ENCODE measurements around the gene TRERF1. TPM values are rescaled to one million over a fixed set of nuclear protein-coding genes. Genes with fewer than 3 reads are reported as not detected.

Gene TRERF1
- total RNA-seq, 2 experiments from 2014 or later = 12.2 to 14.5 TPM

- Mint-ChIP-seq H3K9me3 (ENCODE audit: low read depth) (peaks cover 3% of the 10 kb centered on the region), H3K36me3 (ENCODE audit: low read depth) (peaks cover 9% of the 10 kb centered on the region), H3K4me3 (no peak overlapping the region), H3K27me3 (no peaks in the 10 kb centered on the region), H3K4me1 (peaks cover 52% of the 10 kb centered on the region), H3K27ac (no peak overlapping the region)
- POLR2A ChIA-PET = no interaction called here
- CTCF ChIA-PET = interaction anchor here (1.0 kb wide), 1 partner anchor 227 kb away, joined by 3 read pairs; no protein-coding TSS in a partner anchor
- DNase-seq = no peak
- intact Hi-C loops (cut with DNase I, micrococcal nuclease) = no loop called here
- ATAC-seq = no peak
Measured at GRCh38 chr6:42320762-42321161, 131.0 kb downstream of the TRERF1 start.

GRCh38 chr6:42318480-42318879 lies 133.2 kb downstream of the TRERF1 start:
- no peak for DNase-seq
- Mint-ChIP-seq H3K27me3 (no peaks in the 10 kb centered on the region), H3K36me3 (ENCODE audit: low read depth) (peaks cover 6% of the 10 kb centered on the region), H3K4me1 (peaks cover 65% of the 10 kb centered on the region), H3K27ac (no peak overlapping the region), H3K4me3 (no peak overlapping the region), H3K9me3 (ENCODE audit: low read depth) (no peaks in the 10 kb centered on the region)
- no peak for ATAC-seq
- intact Hi-C loops (cut with DNase I, micrococcal nuclease) = no loop called here
- ChIA-PET POLR2A (no interaction called here), CTCF (interaction anchor here (0.7 to 1.7 kb wide), 3 partner anchors 9 to 13 kb away, joined by 3 to 4 read pairs (median 4); no protein-coding TSS in a partner anchor)

GRCh38 chr6:42316981-42317380 lies 134.7 kb downstream of the TRERF1 start:
- intact Hi-C loops (cut with DNase I, micrococcal nuclease) = loop anchor here (1.0 to 2.0 kb wide), 2 partner anchors 23 to 24 kb away; no protein-coding TSS in a partner anchor
- no peak for ATAC-seq
- Mint-ChIP-seq H3K4me3 (no peak overlapping the region), H3K9me3 (ENCODE audit: low read depth) (no peaks in the 10 kb centered on the region), H3K27ac (peak overlapping the region; percentile 9), H3K27me3 (no peaks in the 10 kb centered on the region), H3K4me1 (peaks cover 69% of the 10 kb centered on the region), H3K36me3 (ENCODE audit: low read depth) (peaks cover 6% of the 10 kb centered on the region)
- ChIA-PET CTCF (interaction anchor here (0.7 to 1.4 kb wide), 3 partner anchors 10 to 231 kb away, joined by 3 to 5 read pairs (median 3); no protein-coding TSS in a partner anchor), POLR2A (interaction anchor here (0.6 to 1.2 kb wide), 3 partner anchors 32 to 114 kb away, joined by 3 to 5 read pairs (median 4); no protein-coding TSS in a partner anchor)
- DNase-seq = no peak

- peaks cover 6% of the 10 kb centered on the region for H3K36me3 Mint-ChIP-seq (ENCODE audit: low read depth)
- peaks cover 63% of the 10 kb centered on the region for H3K4me1 Mint-ChIP-seq
- ChIA-PET CTCF (interaction anchor here (1.0 to 1.4 kb wide), 3 partner anchors 11 to 231 kb away, joined by 3 to 5 read pairs (median 3); no protein-coding TSS in a partner anchor), POLR2A (interaction anchor here (0.6 to 1.2 kb wide), 3 partner anchors 33 to 114 kb away, joined by 3 to 5 read pairs (median 4); no protein-coding TSS in a partner anchor)
- intact Hi-C loops (cut with DNase I, micrococcal nuclease) = loop anchor here (1.0 to 2.0 kb wide), 2 partner anchors 24 to 25 kb away; no protein-coding TSS in a partner anchor
- ATAC-seq (peak; percentile 61), DNase-seq (peak; percentile 54)
- no peak overlapping the region for H3K4me3 Mint-ChIP-seq
- H3K27ac Mint-ChIP-seq = peak overlapping the region; percentile 69
- no peaks in the 10 kb centered on the region for H3K27me3 Mint-ChIP-seq
- H3K9me3 Mint-ChIP-seq (ENCODE audit: low read depth) = no peaks in the 10 kb centered on the region
Measured at GRCh38 chr6:42315991-42316970, 135.4 kb downstream of the TRERF1 start.

- no peak overlapping the region for H3K4me3 Mint-ChIP-seq
- no peak for ATAC-seq
- no peak overlapping the region for H3K27ac Mint-ChIP-seq
- POLR2A ChIA-PET = interaction anchor here (1.2 kb wide), 1 partner anchor 75 kb away, joined by 3 read pairs; no protein-coding TSS in a partner anchor
- intact Hi-C loops (cut with DNase I, micrococcal nuclease) = no loop called here
- CTCF ChIA-PET = interaction anchor here (1.1 to 1.4 kb wide), 2 partner anchors 15 to 99 kb away, joined by 3 read pairs; no protein-coding TSS in a partner anchor
- peaks cover 57% of the 10 kb centered on the region for H3K4me1 Mint-ChIP-seq
- H3K27me3 Mint-ChIP-seq = no peaks in the 10 kb centered on the region
- no peaks in the 10 kb centered on the region for H3K9me3 Mint-ChIP-seq (ENCODE audit: low read depth)
- peaks cover 9% of the 10 kb centered on the region for H3K36me3 Mint-ChIP-seq (ENCODE audit: low read depth)
- no peak for DNase-seq
Measured at GRCh38 chr6:42315259-42315990, 136.3 kb downstream of the TRERF1 start.

- POLR2A ChIA-PET = no interaction called here
- Mint-ChIP-seq H3K4me3 (no peak overlapping the region), H3K27me3 (no peaks in the 10 kb centered on the region), H3K4me1 (peaks cover 55% of the 10 kb centered on the region), H3K36me3 (ENCODE audit: low read depth) (peaks cover 9% of the 10 kb centered on the region), H3K9me3 (ENCODE audit: low read depth) (no peaks in the 10 kb centered on the region), H3K27ac (no peak overlapping the region)
- CTCF ChIA-PET = interaction anchor here (1.1 to 1.4 kb wide), 2 partner anchors 14 to 98 kb away, joined by 3 read pairs; no protein-coding TSS in a partner anchor
- no peak for DNase-seq
- no peak for ATAC-seq
- intact Hi-C loops (cut with DNase I, micrococcal nuclease) = loop anchor here in 1 of 2 experiments (5.0 kb wide), 1 partner anchor 138 kb away; the partner anchor contains the start of gene TRERF1
Measured at GRCh38 chr6:42314571-42315258, 137.0 kb downstream of the TRERF1 start.

- Mint-ChIP-seq H3K9me3 (ENCODE audit: low read depth) (no peaks in the 10 kb centered on the region), H3K27me3 (no peaks in the 10 kb centered on the region), H3K4me3 (no peak overlapping the region), H3K4me1 (peaks cover 51% of the 10 kb centered on the region), H3K27ac (peak overlapping the region; percentile 63), H3K36me3 (ENCODE audit: low read depth) (peaks cover 7% of the 10 kb centered on the region)
- ChIA-PET POLR2A (no interaction called here), CTCF (interaction anchor here (0.8 to 1.4 kb wide), 2 partner anchors 15 to 97 kb away, joined by 3 to 6 read pairs; no protein-coding TSS in a partner anchor)
- DNase-seq (no peak), ATAC-seq (no peak)
- intact Hi-C loops (cut with DNase I, micrococcal nuclease) = loop anchor here in 1 of 2 experiments (5.0 kb wide), 1 partner anchor 138 kb away; the partner anchor contains the start of gene TRERF1
Measured at GRCh38 chr6:42313941-42314570, 137.7 kb downstream of the TRERF1 start.

- DNase-seq (peak; percentile 35), ATAC-seq (peak; percentile 62)
- Mint-ChIP-seq H3K4me3 (no peak overlapping the region), H3K9me3 (ENCODE audit: low read depth) (no peaks in the 10 kb centered on the region), H3K27me3 (no peaks in the 10 kb centered on the region), H3K36me3 (ENCODE audit: low read depth) (peaks cover 3% of the 10 kb centered on the region), H3K27ac (peak overlapping the region; percentile 63), H3K4me1 (peaks cover 48% of the 10 kb centered on the region)
- ChIA-PET POLR2A (no interaction called here), CTCF (interaction anchor here (0.8 kb wide), 1 partner anchor 14 kb away, joined by 6 read pairs; no protein-coding TSS in a partner anchor)
- intact Hi-C loops (cut with DNase I, micrococcal nuclease) = loop anchor here in 1 of 2 experiments (5.0 kb wide), 1 partner anchor 139 kb away; the partner anchor contains the start of gene TRERF1
Measured at GRCh38 chr6:42313038-42313437, 138.7 kb downstream of the TRERF1 start.

GRCh38 chr6:42307141-42307470 lies 144.6 kb downstream of the TRERF1 start:
- Mint-ChIP-seq H3K4me1 (peaks cover 3% of the 10 kb centered on the region), H3K4me3 (no peak overlapping the region), H3K27me3 (no peaks in the 10 kb centered on the region), H3K36me3 (ENCODE audit: low read depth) (peaks cover 3% of the 10 kb centered on the region), H3K27ac (no peak overlapping the region), H3K9me3 (ENCODE audit: low read depth) (no peaks in the 10 kb centered on the region)
- ChIA-PET CTCF (interaction anchor here (0.8 to 2.5 kb wide), 6 partner anchors 11 to 353 kb away, joined by 3 to 14 read pairs (median 3); no protein-coding TSS in a partner anchor), POLR2A (no interaction called here)
- ATAC-seq = no peak
- no peak for DNase-seq
- intact Hi-C loops (cut with DNase I, micrococcal nuclease) = loop anchor here in 1 of 2 experiments (5.0 kb wide), 1 partner anchor 240 kb away; no protein-coding TSS in a partner anchor
